GM12874 (cell line): ENCODE measurements around the gene ARHGEF3.

Experiments
- TF ChIP-seq, protein P1 (sequence below): IDR thresholded peaks from 2 replicates; pipeline ENCODE4 v1.5.1; 2011; ENCODE audit warnings: low read depth, mild to moderate bottlenecking, control low read depth, low read length, moderate library complexity; ENCODE audit not compliant: insufficient read depth

ARHGEF3 gene

DNA sequence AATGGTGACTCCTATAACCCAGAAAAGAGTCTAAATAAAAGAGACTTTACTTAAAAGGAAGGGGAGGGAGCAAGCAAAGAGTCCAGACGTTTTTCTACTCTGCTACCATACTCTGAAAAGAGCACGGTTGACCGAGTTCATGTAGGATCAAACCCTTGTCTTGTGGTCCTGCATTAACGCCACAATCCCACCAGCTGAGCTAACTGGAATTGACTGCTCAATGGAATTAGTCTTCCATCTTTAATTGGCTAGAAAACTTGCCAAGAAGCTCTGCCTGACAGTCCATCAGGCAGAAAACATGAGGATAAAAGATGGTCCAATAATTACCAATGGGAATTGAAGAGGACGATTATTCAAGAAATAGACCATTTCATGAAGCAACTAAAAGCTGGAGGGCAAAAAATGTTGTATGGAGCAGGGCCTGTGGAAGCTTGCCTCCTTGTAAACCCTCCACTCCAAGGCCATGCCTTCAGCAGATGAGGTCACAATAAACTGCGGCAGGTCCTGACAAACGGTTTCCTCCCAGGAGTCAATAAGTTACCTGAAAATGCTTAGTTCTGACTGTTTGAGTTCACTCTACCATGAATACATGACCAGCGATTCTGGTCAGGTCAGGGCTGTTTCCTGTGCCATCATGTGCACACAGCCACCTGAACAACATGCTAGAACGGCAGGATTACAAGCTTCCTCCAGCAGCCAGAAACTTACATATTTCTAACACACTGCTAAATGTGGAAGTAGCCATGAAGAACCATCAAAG lies 35.6 kb upstream of the ARHGEF3 start:
- TF ChIP-seq, protein P1, sequence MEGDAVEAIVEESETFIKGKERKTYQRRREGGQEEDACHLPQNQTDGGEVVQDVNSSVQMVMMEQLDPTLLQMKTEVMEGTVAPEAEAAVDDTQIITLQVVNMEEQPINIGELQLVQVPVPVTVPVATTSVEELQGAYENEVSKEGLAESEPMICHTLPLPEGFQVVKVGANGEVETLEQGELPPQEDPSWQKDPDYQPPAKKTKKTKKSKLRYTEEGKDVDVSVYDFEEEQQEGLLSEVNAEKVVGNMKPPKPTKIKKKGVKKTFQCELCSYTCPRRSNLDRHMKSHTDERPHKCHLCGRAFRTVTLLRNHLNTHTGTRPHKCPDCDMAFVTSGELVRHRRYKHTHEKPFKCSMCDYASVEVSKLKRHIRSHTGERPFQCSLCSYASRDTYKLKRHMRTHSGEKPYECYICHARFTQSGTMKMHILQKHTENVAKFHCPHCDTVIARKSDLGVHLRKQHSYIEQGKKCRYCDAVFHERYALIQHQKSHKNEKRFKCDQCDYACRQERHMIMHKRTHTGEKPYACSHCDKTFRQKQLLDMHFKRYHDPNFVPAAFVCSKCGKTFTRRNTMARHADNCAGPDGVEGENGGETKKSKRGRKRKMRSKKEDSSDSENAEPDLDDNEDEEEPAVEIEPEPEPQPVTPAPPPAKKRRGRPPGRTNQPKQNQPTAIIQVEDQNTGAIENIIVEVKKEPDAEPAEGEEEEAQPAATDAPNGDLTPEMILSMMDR = no peak

DNA sequence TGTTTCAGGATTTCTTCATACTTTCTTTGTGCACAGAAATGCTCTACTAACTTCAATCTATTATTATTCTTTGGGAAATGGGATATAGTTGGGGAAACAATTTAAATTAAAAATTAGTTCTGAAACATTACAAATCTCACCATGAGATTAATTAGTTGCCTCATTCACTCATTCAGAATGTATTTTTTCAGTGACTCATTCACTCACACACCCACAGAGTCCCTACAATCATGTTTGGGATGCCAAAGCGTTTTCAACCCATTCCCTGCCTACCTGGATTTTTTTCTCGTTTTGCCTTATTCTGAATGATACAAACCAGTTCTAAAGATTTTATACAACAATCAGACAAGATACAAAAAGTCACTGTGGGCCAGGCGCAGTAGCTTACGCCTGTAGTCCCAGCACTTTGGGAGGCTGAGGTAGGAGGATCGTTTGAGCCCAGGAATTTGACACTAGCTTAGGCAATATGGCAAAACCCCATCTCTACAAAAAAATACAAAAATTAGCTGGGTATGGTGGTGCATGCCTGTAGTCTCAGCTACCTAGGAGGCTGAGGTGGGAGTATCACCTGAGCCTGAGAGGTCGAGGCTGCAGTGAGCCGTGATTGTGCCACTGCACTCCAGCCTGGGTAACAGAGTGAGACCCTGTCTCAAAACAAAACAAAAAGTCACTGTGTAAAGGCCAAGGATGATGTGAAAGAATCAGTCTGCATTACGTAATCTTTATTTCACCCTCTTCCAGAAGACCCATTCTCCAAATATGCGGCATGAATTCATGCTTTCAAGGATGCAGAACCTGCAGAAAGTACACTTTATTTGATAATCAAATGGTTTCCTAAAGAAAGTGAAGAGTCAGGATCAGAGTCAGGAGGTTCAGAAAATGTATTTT lies 34.8 kb upstream of the ARHGEF3 start:
- TF ChIP-seq, protein P1 = no peak

DNA sequence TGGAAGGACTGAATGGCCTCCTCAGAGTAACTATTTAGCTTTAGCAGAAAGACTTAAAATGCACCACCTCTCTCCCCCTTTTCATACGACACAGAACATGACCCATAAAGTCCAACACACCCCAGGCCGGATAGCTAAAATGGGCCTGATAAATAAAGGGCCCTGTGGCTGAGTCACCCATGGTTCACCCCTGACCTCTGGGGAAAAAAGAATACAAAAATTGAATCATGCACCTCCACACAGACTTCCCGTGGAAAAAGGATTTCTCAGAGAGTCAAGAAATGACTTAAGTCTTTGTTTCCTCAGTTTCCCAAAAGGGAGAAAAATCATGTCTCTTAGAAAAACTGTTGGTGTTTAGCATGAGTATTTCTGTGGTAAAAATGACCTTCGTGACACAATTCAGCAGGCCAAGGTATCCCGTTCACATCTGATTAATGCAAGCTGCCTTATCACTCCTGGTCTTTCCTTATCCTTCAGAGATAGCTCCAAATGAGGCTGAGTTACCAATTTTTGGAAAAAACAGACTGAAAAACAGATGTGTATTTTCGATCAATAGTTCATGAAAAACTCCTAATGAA lies 34.0 kb upstream of the ARHGEF3 start:
- TF ChIP-seq, protein P1 = no peak

DNA sequence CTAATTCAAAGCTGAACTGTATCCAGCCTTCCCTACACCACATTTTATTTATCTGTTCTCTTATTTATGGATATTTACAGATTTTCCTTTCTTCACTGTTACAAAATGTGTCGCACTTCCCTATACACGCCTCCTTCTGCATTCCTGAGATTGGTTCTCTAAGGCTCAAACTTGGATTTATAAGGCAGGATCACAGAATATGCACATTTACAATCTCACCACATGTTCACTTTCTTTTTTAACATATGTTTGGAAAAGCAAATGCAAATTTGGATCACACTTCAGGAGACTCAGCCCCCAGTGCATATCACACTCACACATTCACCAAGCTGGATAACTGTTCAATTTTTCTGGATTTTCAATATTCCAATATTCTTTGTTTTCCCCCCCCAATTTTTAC lies 31.8 kb upstream of the ARHGEF3 start:
- TF ChIP-seq, protein P1 = no peak

- TF ChIP-seq, protein P1 = no peak
Measured at GRCh38 chr3:56833022-56833421, 31.3 kb upstream of the ARHGEF3 start.

- TF ChIP-seq, protein P1 = no peak
Measured at GRCh38 chr3:56831572-56831971, 29.8 kb upstream of the ARHGEF3 start.

DNA sequence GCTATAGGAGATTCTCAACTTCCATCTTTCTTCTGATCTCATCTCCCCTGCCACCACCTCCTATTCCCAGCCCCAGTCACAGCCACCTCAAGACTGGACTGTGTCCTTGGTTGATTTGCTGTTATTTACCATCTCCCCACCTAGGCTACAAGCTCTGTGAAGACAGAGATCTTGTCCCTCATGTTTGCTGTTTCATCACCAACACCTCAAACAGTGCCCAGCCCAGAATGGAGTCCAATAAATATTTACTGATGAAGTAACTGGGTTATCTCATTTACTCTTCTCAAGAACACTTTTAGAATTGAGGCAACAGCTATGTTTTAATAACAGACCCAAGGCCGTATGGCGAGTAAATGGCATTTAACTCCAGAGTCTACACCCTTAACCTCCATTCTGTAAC lies 29.1 kb upstream of the ARHGEF3 start:
- TF ChIP-seq, protein P1 = no peak
